K562 (cell line): ENCODE data around the gene CTRL. TPM values are rescaled to one million over a fixed set of nuclear protein-coding genes. Genes with fewer than 3 reads are reported as not detected.

Source experiments
- GATAD2B ChIP-seq: fragments of 450-650 bp; IDR thresholded peaks from 2 replicates; pipeline ENCODE4 v1.6.1; 2017; ENCODE audit warnings: mild to moderate bottlenecking, borderline replicate concordance
- GTF2A2 ChIP-seq: IDR thresholded peaks from 2 replicates; pipeline ENCODE4 v1.6.1; 2016; ENCODE audit warnings: mild to moderate bottlenecking, missing genetic modification characterization, missing compliant biosample characterization
- HDAC1 ChIP-seq, 2 experiments: fragments of 450-650 bp; IDR thresholded peaks; 2 replicates each; pipeline ENCODE4 v1.6.1; 2016 to 2017; ENCODE audit warnings: inconsistent platforms in 1 of 2, mild to moderate bottlenecking in 1 of 2, moderate library complexity in 1 of 2
- PHB2 ChIP-seq: fragments of 450-650 bp; IDR thresholded peaks from 2 replicates; pipeline ENCODE4 v1.6.1; 2017; ENCODE audit warnings: low read depth
- PRPF4 ChIP-seq: fragments of 200-400 bp; formaldehyde crosslinking; IDR thresholded peaks from one replicate; pipeline ENCODE4 v1.6.1; 2017; ENCODE audit warnings: low read length, low read depth, mild to moderate bottlenecking; ENCODE audit not compliant: insufficient read depth, poor library complexity, severe bottlenecking
- RAD21 ChIP-seq, 2 experiments: fragments of 250-450 bp in 1 of 2; fragments of 450-650 bp in 1 of 2; sonication (Bioruptor Pico) in 1 of 2; formaldehyde crosslinking in 1 of 2; IDR thresholded peaks in 1 of 2; conservative IDR thresholded peaks in 1 of 2; 2 replicates each; pipeline versions ENCODE4 v1.4.0 to v1.8.0; 2020 to 2022; ENCODE audit warnings: mild to moderate bottlenecking in 2 of 2, moderate library complexity in 1 of 2
- RBFOX2 ChIP-seq: fragments of 200-400 bp; formaldehyde crosslinking; IDR thresholded peaks from 2 replicates; pipeline ENCODE4 v1.6.1; 2017; ENCODE audit warnings: low read depth, mild to moderate bottlenecking, low read length, moderate library complexity
- TAF9B ChIP-seq: fragments of 450-650 bp; IDR thresholded peaks from 2 replicates; pipeline ENCODE4 v1.6.1; 2018; ENCODE audit warnings: mild to moderate bottlenecking; ENCODE audit not compliant: partially characterized antibody
- ZNF121 ChIP-seq: sonication (generic); formaldehyde crosslinking; conservative IDR thresholded peaks from 2 replicates; pipeline ENCODE4 v1.8.0; 2022; ENCODE audit warnings: missing genetic modification reagents
- polyA plus RNA-seq, 8 experiments: library from polyadenylated mRNA; depleted of rRNA in 4 of 8; stranded (reverse) in 5 of 8; unstranded in 3 of 8; fragments of >200 nt; fragmentation: Nextera tagmentation in 2 of 8; fragmentation: Illumina TruSeq in 1 of 8; extraction: Ambion mirVana in 2 of 8; extraction: Trizol in 1 of 8; gene quantifications; 2 replicates each; pipeline versions ENCODE4 v1.2.1 to v1.2.3, GENCODE V29; 2011 to 2014; ENCODE audit warnings: inconsistent platforms in 1 of 8, missing spikeins in 1 of 8
- total RNA-seq, 7 experiments: library from RNA; depleted of rRNA in 6 of 7; stranded (reverse); fragments of >200 nt in 6 of 7; fragmentation: Illumina TruSeq in 2 of 7; extraction: Trizol in 2 of 7; gene quantifications; 2 replicates each; pipeline versions ENCODE4 v1.2.1 to v1.2.3, GENCODE V29; 2011 to 2021; ENCODE audit warnings: low replicate concordance in 1 of 7
- TF ChIP-seq, protein P1 (sequence below), 3 experiments: fragments of 200-800 bp in 1 of 3; fragments of 250-450 bp in 1 of 3; fragments of 450-650 bp in 1 of 3; sonication (Bioruptor Pico) in 1 of 3; sonication (Bioruptor generic) in 1 of 3; formaldehyde crosslinking in 1 of 3; IDR thresholded peaks; 2 replicates each; pipeline versions ENCODE4 v1.6.1 to v1.8.0; 2016 to 2022; ENCODE audit warnings: mild to moderate bottlenecking in 2 of 3, missing genetic modification characterization in 2 of 3, missing compliant biosample characterization in 1 of 3, moderate library complexity in 1 of 3
- TF ChIP-seq, protein P2 (sequence below): IDR thresholded peaks from 2 replicates; pipeline ENCODE4 v1.6.1; 2011; ENCODE audit warnings: borderline replicate concordance, low read depth, mild to moderate bottlenecking, moderate library complexity, low read length; ENCODE audit not compliant: insufficient read depth, poor library complexity, severe bottlenecking
- TF ChIP-seq, protein P3 (sequence below): fragments of 250-450 bp; sonication (Bioruptor Pico); IDR thresholded peaks from 2 replicates; pipeline ENCODE4 v1.8.0; 2021; ENCODE audit warnings: moderate library complexity, mild to moderate bottlenecking, inconsistent platforms

The CTRL gene
- total and polyA plus RNA-seq, 9 of the 15 experiments (the other 6 are each of a cell fraction or from before 2014, with no cell fraction given): 1.4 to 5.6 (median 2.5) TPM

DNA sequence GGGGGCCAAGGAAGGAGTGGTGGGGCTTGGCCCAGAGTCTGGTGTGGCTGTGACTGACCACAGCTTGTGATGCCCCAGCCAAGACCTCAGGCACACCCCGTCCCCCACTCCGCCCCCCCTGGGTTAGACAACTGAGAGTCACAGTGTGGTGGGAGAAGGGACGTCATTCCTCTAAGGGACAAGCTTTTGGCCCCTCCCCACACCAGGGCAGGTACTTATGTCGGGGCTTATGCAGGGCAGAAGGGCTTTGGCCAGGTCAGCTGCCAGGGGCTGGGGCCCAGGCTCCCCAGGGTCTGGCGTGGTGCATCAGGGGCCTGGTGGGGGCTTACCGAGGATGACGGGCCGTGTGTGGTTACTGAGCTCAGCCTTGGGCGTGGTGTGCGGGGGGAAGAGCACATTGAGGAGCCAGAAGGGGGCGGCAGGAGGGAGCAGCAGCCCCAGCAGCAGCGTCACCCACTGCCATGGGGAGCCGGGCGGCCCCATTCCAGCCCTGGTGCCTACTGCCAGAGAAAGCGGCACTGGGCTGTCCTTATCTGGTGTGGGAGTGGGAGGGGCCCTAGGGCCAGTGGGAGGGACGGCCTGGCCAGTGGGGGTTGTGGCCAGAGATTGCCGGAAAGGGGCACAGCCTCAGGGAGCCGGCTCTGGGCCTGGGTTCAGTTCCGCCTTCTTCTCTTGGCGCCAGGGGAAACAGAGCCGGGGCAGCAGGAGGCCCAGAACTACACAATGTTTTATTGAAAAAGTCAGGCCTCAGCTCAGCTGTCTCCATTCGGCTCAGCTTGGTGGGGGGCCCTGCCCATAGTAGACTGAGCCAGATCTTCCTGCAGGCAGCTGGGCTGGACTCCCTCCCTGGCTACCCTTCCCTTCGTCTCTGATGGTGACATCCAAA, 12.2 kb upstream of the CTRL start, which contains the start of gene LCAT (continued):
- TF ChIP-seq, protein P1, sequence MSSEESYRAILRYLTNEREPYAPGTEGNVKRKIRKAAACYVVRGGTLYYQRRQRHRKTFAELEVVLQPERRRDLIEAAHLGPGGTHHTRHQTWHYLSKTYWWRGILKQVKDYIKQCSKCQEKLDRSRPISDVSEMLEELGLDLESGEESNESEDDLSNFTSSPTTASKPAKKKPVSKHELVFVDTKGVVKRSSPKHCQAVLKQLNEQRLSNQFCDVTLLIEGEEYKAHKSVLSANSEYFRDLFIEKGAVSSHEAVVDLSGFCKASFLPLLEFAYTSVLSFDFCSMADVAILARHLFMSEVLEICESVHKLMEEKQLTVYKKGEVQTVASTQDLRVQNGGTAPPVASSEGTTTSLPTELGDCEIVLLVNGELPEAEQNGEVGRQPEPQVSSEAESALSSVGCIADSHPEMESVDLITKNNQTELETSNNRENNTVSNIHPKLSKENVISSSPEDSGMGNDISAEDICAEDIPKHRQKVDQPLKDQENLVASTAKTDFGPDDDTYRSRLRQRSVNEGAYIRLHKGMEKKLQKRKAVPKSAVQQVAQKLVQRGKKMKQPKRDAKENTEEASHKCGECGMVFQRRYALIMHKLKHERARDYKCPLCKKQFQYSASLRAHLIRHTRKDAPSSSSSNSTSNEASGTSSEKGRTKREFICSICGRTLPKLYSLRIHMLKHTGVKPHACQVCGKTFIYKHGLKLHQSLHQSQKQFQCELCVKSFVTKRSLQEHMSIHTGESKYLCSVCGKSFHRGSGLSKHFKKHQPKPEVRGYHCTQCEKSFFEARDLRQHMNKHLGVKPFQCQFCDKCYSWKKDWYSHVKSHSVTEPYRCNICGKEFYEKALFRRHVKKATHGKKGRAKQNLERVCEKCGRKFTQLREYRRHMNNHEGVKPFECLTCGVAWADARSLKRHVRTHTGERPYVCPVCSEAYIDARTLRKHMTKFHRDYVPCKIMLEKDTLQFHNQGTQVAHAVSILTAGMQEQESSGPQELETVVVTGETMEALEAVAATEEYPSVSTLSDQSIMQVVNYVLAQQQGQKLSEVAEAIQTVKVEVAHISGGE (CRISPR knock-in tag; IDR thresholded peaks at IDR 0.05): peak in 1 of 3 experiments; percentile 37; a peak in 1 of 6 replicates
- TF ChIP-seq RBFOX2 (peak; percentile 26; the same call in 1 of the 2 replicates), HDAC1 (IDR thresholded peaks at IDR 0.05) (0 out of 4 replicates have a peak, but pooled peaks of 1 of the 2 experiments have one; percentile 7), TAF9B (no peak), PRPF4 (no peak), GTF2A2 (tag) (no peak), PHB2 (no peak), RAD21 (CRISPR knock-in tag; conservative IDR thresholded peaks at IDR 0.05 in 1 of 2, IDR thresholded peaks at IDR 0.05 in 1 of 2) (peak in 1 of 2 experiments; percentile 15; a peak in 1 of 4 replicates), ZNF121 (CRISPR knock-in tag) (peak; percentile 32), GATAD2B (no peak)
- TF ChIP-seq, protein P2, sequence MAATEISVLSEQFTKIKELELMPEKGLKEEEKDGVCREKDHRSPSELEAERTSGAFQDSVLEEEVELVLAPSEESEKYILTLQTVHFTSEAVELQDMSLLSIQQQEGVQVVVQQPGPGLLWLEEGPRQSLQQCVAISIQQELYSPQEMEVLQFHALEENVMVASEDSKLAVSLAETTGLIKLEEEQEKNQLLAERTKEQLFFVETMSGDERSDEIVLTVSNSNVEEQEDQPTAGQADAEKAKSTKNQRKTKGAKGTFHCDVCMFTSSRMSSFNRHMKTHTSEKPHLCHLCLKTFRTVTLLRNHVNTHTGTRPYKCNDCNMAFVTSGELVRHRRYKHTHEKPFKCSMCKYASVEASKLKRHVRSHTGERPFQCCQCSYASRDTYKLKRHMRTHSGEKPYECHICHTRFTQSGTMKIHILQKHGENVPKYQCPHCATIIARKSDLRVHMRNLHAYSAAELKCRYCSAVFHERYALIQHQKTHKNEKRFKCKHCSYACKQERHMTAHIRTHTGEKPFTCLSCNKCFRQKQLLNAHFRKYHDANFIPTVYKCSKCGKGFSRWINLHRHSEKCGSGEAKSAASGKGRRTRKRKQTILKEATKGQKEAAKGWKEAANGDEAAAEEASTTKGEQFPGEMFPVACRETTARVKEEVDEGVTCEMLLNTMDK: peak; percentile 32
- TF ChIP-seq, protein P3, sequence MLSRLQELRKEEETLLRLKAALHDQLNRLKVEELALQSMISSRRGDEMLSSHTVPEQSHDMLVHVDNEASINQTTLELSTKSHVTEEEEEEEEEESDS: no peak
